Trophoblast cell (in vitro differentiated cells and primary cell): ENCODE data around the gene S1PR5. TPM values are rescaled to one million over a fixed set of nuclear protein-coding genes. Genes with fewer than 3 reads are reported as not detected.
A peak's percentile ranks its signal among the peaks of the same experiment; 100 is the strongest.

Source experiments
- DNase-seq, 2 donors: peaks; one replicate each; pipeline ENCODE4 v3.0.0-alpha.2; 2016
- H2AFZ ChIP-seq: 2 replicates; pipeline ENCODE4 v1.6.1; 2013; ENCODE audit warnings: low read length, moderate library complexity, mild to moderate bottlenecking; ENCODE audit not compliant: insufficient read depth, poor library complexity
- H2AK5ac ChIP-seq: 2 replicates; pipeline ENCODE4 v1.6.1; 2013; ENCODE audit warnings: mild to moderate bottlenecking, low read length
- H2BK120ac ChIP-seq: 2 replicates; pipeline ENCODE4 v1.6.1; 2013; ENCODE audit warnings: low read length, mild to moderate bottlenecking, moderate library complexity; ENCODE audit not compliant: insufficient read depth, poor library complexity
- H2BK12ac ChIP-seq: 2 replicates; pipeline ENCODE4 v1.6.1; 2013; ENCODE audit warnings: mild to moderate bottlenecking, low read length, moderate library complexity
- H2BK5ac ChIP-seq: 2 replicates; pipeline ENCODE4 v1.6.1; 2013; ENCODE audit warnings: low read length, low read depth, moderate library complexity, mild to moderate bottlenecking; ENCODE audit not compliant: poor library complexity
- H3K14ac ChIP-seq: 2 replicates; pipeline ENCODE4 v1.6.1; 2013; ENCODE audit warnings: mild to moderate bottlenecking, low read length
- H3K18ac ChIP-seq: 2 replicates; pipeline ENCODE4 v1.6.1; 2013; ENCODE audit warnings: mild to moderate bottlenecking, low read length
- H3K23ac ChIP-seq: 2 replicates; pipeline ENCODE4 v1.6.1; 2013; ENCODE audit warnings: low read length
- H3K27ac ChIP-seq: 2 replicates; pipeline ENCODE4 v1.5.1; 2013; ENCODE audit warnings: low read depth, mild to moderate bottlenecking, inconsistent platforms, low read length, moderate library complexity
- H3K27me3 ChIP-seq: 2 replicates; pipeline ENCODE4 v1.6.1; 2013; ENCODE audit warnings: inconsistent platforms, mild to moderate bottlenecking, low read length, moderate library complexity; ENCODE audit not compliant: insufficient read depth
- H3K36me3 ChIP-seq, 2 experiments: 1 replicate in 1 of 2; 2 replicates in 1 of 2; pipeline ENCODE4 v1.6.1; 2013; ENCODE audit warnings: low read length in 2 of 2, mild to moderate bottlenecking in 2 of 2, moderate library complexity in 1 of 2; ENCODE audit not compliant: insufficient read depth in 2 of 2, control insufficient read depth in 1 of 2
- H3K4ac ChIP-seq: 2 replicates; pipeline ENCODE4 v1.6.1; 2013; ENCODE audit warnings: low read depth, mild to moderate bottlenecking, low read length, moderate library complexity
- H3K4me1 ChIP-seq, 2 experiments: 1 replicate in 1 of 2; 2 replicates in 1 of 2; pipeline ENCODE4 v1.6.1; 2013; ENCODE audit warnings: low read length in 2 of 2, mild to moderate bottlenecking in 2 of 2, moderate library complexity in 1 of 2; ENCODE audit not compliant: insufficient read depth in 2 of 2, control insufficient read depth in 1 of 2
- H3K4me2 ChIP-seq: 2 replicates; pipeline ENCODE4 v1.6.1; 2013; ENCODE audit warnings: inconsistent platforms, mild to moderate bottlenecking, low read length, moderate library complexity
- H3K4me3 ChIP-seq: 2 replicates; pipeline ENCODE4 v1.5.1; 2013; ENCODE audit warnings: mild to moderate bottlenecking, low read depth, low read length, inconsistent platforms
- H3K79me1 ChIP-seq: one replicate; pipeline ENCODE4 v1.6.1; 2013; ENCODE audit warnings: low read length
- H3K79me2 ChIP-seq: 2 replicates; pipeline ENCODE4 v1.6.1; 2013; ENCODE audit warnings: low read length, mild to moderate bottlenecking; ENCODE audit not compliant: control insufficient read depth, insufficient read depth, poor library complexity
- H3K9ac ChIP-seq: 2 replicates; pipeline ENCODE4 v1.6.1; 2013; ENCODE audit warnings: mild to moderate bottlenecking, low read length
- H3K9me3 ChIP-seq: 2 replicates; pipeline ENCODE4 v1.6.1; 2013; ENCODE audit warnings: low read depth, mild to moderate bottlenecking, control low read depth, inconsistent platforms, low read length; ENCODE audit not compliant: insufficient read depth
- H4K12ac ChIP-seq: 2 replicates; pipeline ENCODE4 v1.6.1; 2013; ENCODE audit warnings: low read depth, mild to moderate bottlenecking, low read length, moderate library complexity
- H4K8ac ChIP-seq: 2 replicates; pipeline ENCODE4 v1.6.1; 2013; ENCODE audit warnings: low read depth, mild to moderate bottlenecking, low read length, moderate library complexity
- H4K91ac ChIP-seq: one replicate; pipeline ENCODE4 v1.6.1; 2013; ENCODE audit warnings: low read depth, mild to moderate bottlenecking, low read length, moderate library complexity
- WGBS: extraction: QIAGEN DNeasy Blood & Tissue Kit; methylation state at CpG from one replicate; pipeline ENCODE4 v1.1.7; 2013; ENCODE audit warnings: missing lambda C conversion rate; ENCODE audit not compliant: insufficient read length, insufficient coverage; ENCODE audit errors: extremely low coverage; 5-methylcytosine and 5-hydroxymethylcytosine counted together
- polyA plus RNA-seq: library from polyadenylated mRNA; stranded (reverse); fragments of 200-250 nt; gene quantifications from 2 replicates; pipeline ENCODE4 v1.2.3, GENCODE V29; 2013

S1PR5 gene
- polyA plus RNA-seq, result 1.2 and 1.3 TPM in 2 replicates

- Histone ChIP-seq H3K27ac (no peak within 1 kb of the TSS), H4K8ac (peak within 1 kb of the TSS; percentile 46), H3K23ac (no peak within 1 kb of the TSS), H3K4ac (no peak within 1 kb of the TSS), H2BK5ac (no peak within 1 kb of the TSS), H2BK120ac (peak within 1 kb of the TSS; percentile 46), H3K9ac (no peak within 1 kb of the TSS), H3K79me1 (no peaks in the 10 kb centered on the region), H3K9me3 (peaks cover 4% of the 10 kb centered on the region), H3K36me3 (no peaks in the 10 kb centered on the region), H3K4me1 (peaks cover 5 to 10% of the 10 kb centered on the region in 2 experiments), H4K91ac (peak within 1 kb of the TSS; percentile 53), H2AFZ (peak within 1 kb of the TSS; percentile 72), H3K27me3 (peaks cover 8% of the 10 kb centered on the region), H2BK12ac (peak within 1 kb of the TSS; percentile 35), H3K14ac (no peak within 1 kb of the TSS), H4K12ac (peak within 1 kb of the TSS; percentile 41), H2AK5ac (peak within 1 kb of the TSS; percentile 28), H3K4me2 (peak within 1 kb of the TSS; percentile 83), H3K4me3 (peak within 1 kb of the TSS; percentile 61), H3K79me2 (peaks cover 2% of the 10 kb centered on the region), H3K18ac (peak within 1 kb of the TSS; percentile 55)
- WGBS, result no CpG with 5 or more reads among the region's 39 CpGs
- peak in 1 of 2 donors; percentile 34 for DNase-seq
These were observed at the start of gene S1PR5 for GRCh38 chr19:10517361-10517759. S1PR5 (minus strand) TSS chr19:10517447; CDS start chr19:10515011, 2,436 bp downstream.

GRCh38 chr19:10566658-10567410 is 49.6 kb upstream of the S1PR5 start:
- Histone ChIP-seq H3K36me3 (peaks cover 0 to 3% of the 10 kb centered on the region in 2 experiments), H3K4me3 (no peak overlapping the region), H2BK5ac (no peak overlapping the region), H3K23ac (no peak overlapping the region), H2BK120ac (no peak overlapping the region), H3K79me1 (peaks cover 9% of the 10 kb centered on the region), H4K91ac (no peak overlapping the region), H3K4ac (no peak overlapping the region), H3K9me3 (peaks cover 2% of the 10 kb centered on the region), H3K18ac (no peak overlapping the region), H3K79me2 (peaks cover 9% of the 10 kb centered on the region), H3K4me1 (peaks cover 9 to 14% of the 10 kb centered on the region in 2 experiments), H2BK12ac (no peak overlapping the region), H3K27me3 (no peaks in the 10 kb centered on the region), H3K9ac (no peak overlapping the region), H3K4me2 (no peak overlapping the region), H4K8ac (no peak overlapping the region), H3K27ac (no peak overlapping the region), H3K14ac (no peak overlapping the region), H2AK5ac (no peak overlapping the region), H2AFZ (no peak overlapping the region), H4K12ac (no peak overlapping the region)
- no CpG with 5 or more reads among the region's 19 CpGs for WGBS
- peak; percentile 36 to 42 for DNase-seq

GRCh38 chr19:10566408-10566657 is 49.1 kb upstream of the S1PR5 start:
- no peak overlapping the region for H2AK5ac ChIP-seq
- H3K79me1 ChIP-seq, result peaks cover 9% of the 10 kb centered on the region
- no peaks in the 10 kb centered on the region for H3K27me3 ChIP-seq
- H4K91ac ChIP-seq, result no peak overlapping the region
- H3K18ac ChIP-seq, result no peak overlapping the region
- H4K12ac ChIP-seq, result no peak overlapping the region
- peak overlapping the region; percentile 43 for H4K8ac ChIP-seq
- peak overlapping the region; percentile 78 for H3K4me2 ChIP-seq
- H2BK12ac ChIP-seq, result no peak overlapping the region
- H3K36me3 ChIP-seq, result peaks cover 2 to 4% of the 10 kb centered on the region in 2 experiments
- H3K27ac ChIP-seq, result no peak overlapping the region
- DNase-seq, result no peak
- H3K4me3 ChIP-seq, result peak overlapping the region; percentile 69
- H3K9ac ChIP-seq, result no peak overlapping the region
- H3K14ac ChIP-seq, result no peak overlapping the region
- no peak overlapping the region for H3K4ac ChIP-seq
- H3K9me3 ChIP-seq, result peaks cover 2% of the 10 kb centered on the region
- H2BK5ac ChIP-seq, result no peak overlapping the region
- no peak overlapping the region for H2BK120ac ChIP-seq
- no CpG with 5 or more reads among the region's 4 CpGs for WGBS
- H3K4me1 ChIP-seq, result peaks cover 9 to 14% of the 10 kb centered on the region in 2 experiments
- H3K79me2 ChIP-seq, result peaks cover 9% of the 10 kb centered on the region
- H3K23ac ChIP-seq, result no peak overlapping the region
- H2AFZ ChIP-seq, result peak overlapping the region; percentile 63

GRCh38 chr19:10565567-10566407 is 48.5 kb upstream of the S1PR5 start, which contains the start of gene KRI1:
KRI1 (minus strand) TSS chr19:10566010; CDS start chr19:10565999, 11 bp downstream.
- Histone ChIP-seq H3K4me2 (peak within 1 kb of the TSS; percentile 78), H3K18ac (peak within 1 kb of the TSS; percentile 93), H3K14ac (peak within 1 kb of the TSS; percentile 96), H3K79me2 (peaks cover 9% of the 10 kb centered on the region), H2AK5ac (peak within 1 kb of the TSS; percentile 79), H2AFZ (peak within 1 kb of the TSS; percentile 80), H3K27me3 (no peaks in the 10 kb centered on the region), H3K36me3 (peaks cover 6 to 9% of the 10 kb centered on the region in 2 experiments), H3K79me1 (peaks cover 9% of the 10 kb centered on the region), H2BK12ac (peak within 1 kb of the TSS; percentile 18), H2BK120ac (peak within 1 kb of the TSS; percentile 85), H3K27ac (no peak within 1 kb of the TSS), H4K91ac (peak within 1 kb of the TSS; percentile 85), H3K23ac (no peak within 1 kb of the TSS), H3K4me1 (peaks cover 9 to 14% of the 10 kb centered on the region in 2 experiments), H3K9ac (peak within 1 kb of the TSS; percentile 76), H3K4ac (peak within 1 kb of the TSS; percentile 22), H4K8ac (peak within 1 kb of the TSS; percentile 92), H2BK5ac (peak within 1 kb of the TSS; percentile 26), H3K9me3 (peaks cover 2% of the 10 kb centered on the region), H4K12ac (peak within 1 kb of the TSS; percentile 83), H3K4me3 (peak within 1 kb of the TSS; percentile 87)
- DNase-seq, result peak; percentile 98 to 99
- WGBS, result no CpG with 5 or more reads among the region's 94 CpGs
